ENCODE data around the gene RFFL.
A peak's percentile ranks its signal among the peaks of the same experiment; 100 is the strongest.

DNA sequence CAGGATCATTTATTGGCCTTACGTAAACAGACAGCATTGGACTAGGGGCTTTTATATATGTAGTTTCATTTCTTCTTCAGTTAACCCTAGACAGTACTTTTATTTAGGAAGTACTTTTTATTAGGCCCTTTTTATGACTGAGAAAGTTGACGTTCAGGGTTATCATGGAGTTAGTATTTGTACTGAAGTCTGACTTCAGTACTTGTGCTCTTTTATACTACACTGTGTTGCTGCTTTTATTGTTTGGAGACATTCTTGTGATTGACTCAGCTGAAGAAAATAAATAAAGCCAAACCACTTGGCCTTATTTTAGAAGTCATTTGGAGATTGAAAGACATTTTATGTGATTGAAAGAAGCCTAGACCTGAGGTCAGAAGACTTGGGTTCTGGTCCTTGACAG, 76.3 kb downstream of the RFFL start:
- no peak for TF ChIP-seq POLR2A (IDR thresholded peaks at IDR 0.05)
- TF ChIP-seq, protein P1, sequence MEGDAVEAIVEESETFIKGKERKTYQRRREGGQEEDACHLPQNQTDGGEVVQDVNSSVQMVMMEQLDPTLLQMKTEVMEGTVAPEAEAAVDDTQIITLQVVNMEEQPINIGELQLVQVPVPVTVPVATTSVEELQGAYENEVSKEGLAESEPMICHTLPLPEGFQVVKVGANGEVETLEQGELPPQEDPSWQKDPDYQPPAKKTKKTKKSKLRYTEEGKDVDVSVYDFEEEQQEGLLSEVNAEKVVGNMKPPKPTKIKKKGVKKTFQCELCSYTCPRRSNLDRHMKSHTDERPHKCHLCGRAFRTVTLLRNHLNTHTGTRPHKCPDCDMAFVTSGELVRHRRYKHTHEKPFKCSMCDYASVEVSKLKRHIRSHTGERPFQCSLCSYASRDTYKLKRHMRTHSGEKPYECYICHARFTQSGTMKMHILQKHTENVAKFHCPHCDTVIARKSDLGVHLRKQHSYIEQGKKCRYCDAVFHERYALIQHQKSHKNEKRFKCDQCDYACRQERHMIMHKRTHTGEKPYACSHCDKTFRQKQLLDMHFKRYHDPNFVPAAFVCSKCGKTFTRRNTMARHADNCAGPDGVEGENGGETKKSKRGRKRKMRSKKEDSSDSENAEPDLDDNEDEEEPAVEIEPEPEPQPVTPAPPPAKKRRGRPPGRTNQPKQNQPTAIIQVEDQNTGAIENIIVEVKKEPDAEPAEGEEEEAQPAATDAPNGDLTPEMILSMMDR (IDR thresholded peaks at IDR 0.05), result no peak
- TF ChIP-seq POLR2AphosphoS5 (IDR thresholded peaks at IDR 0.05), result peak; percentile 46

Data from prostate gland (tissue), 2 donors.